Measurements from ENCODE around the gene RAB11FIP2. TPM values are rescaled to one million over a fixed set of nuclear protein-coding genes. Genes with fewer than 3 reads are reported as not detected.

Gene RAB11FIP2
- total RNA-seq, 1 donor from 2014 or later, result 13.1 TPM

- intact Hi-C loops (cut with micrococcal nuclease), result no loop called here
- H3K4me1 Mint-ChIP-seq (ENCODE audit: low read depth), result no peaks in the 10 kb centered on the region
- H3K4me3 Mint-ChIP-seq, result no peak overlapping the region
- no peaks in the 10 kb centered on the region for H3K9me3 Mint-ChIP-seq
- peaks cover 3% of the 10 kb centered on the region for H3K27me3 Mint-ChIP-seq (ENCODE audit: insufficient read depth)
- H3K36me3 Mint-ChIP-seq (ENCODE audit: low read depth), result no peaks in the 10 kb centered on the region
- DNase-seq (ENCODE audit: low spot score), result no peak
- H3K27ac Mint-ChIP-seq, result no peak overlapping the region
These were observed 79.5 kb downstream of the RAB11FIP2 start for GRCh38 chr10:117967149-117967650.

- no peaks in the 10 kb centered on the region for H3K9me3 Mint-ChIP-seq
- intact Hi-C loops (cut with micrococcal nuclease), result no loop called here
- no peaks in the 10 kb centered on the region for H3K4me1 Mint-ChIP-seq (ENCODE audit: low read depth)
- no peak for DNase-seq (ENCODE audit: low spot score)
- H3K27ac Mint-ChIP-seq, result no peak overlapping the region
- no peaks in the 10 kb centered on the region for H3K36me3 Mint-ChIP-seq (ENCODE audit: low read depth)
- H3K4me3 Mint-ChIP-seq, result no peak overlapping the region
- H3K27me3 Mint-ChIP-seq (ENCODE audit: insufficient read depth), result peaks cover 3% of the 10 kb centered on the region
These were observed 80.8 kb downstream of the RAB11FIP2 start for GRCh38 chr10:117965984-117966383.

- H3K27ac Mint-ChIP-seq, result no peak overlapping the region
- H3K9me3 Mint-ChIP-seq, result no peaks in the 10 kb centered on the region
- no peak for DNase-seq (ENCODE audit: low spot score)
- H3K4me1 Mint-ChIP-seq (ENCODE audit: low read depth), result no peaks in the 10 kb centered on the region
- H3K4me3 Mint-ChIP-seq, result no peak overlapping the region
- peaks cover 7% of the 10 kb centered on the region for H3K27me3 Mint-ChIP-seq (ENCODE audit: insufficient read depth)
- intact Hi-C loops (cut with micrococcal nuclease), result no loop called here
- H3K36me3 Mint-ChIP-seq (ENCODE audit: low read depth), result no peaks in the 10 kb centered on the region
These were observed 82.2 kb downstream of the RAB11FIP2 start for GRCh38 chr10:117964536-117964935.

- no peaks in the 10 kb centered on the region for H3K9me3 Mint-ChIP-seq
- no peaks in the 10 kb centered on the region for H3K36me3 Mint-ChIP-seq (ENCODE audit: low read depth)
- intact Hi-C loops (cut with micrococcal nuclease), result no loop called here
- DNase-seq (ENCODE audit: low spot score), result no peak
- no peaks in the 10 kb centered on the region for H3K4me1 Mint-ChIP-seq (ENCODE audit: low read depth)
- H3K27ac Mint-ChIP-seq, result no peak overlapping the region
- peaks cover 13% of the 10 kb centered on the region for H3K27me3 Mint-ChIP-seq (ENCODE audit: insufficient read depth)
- no peak overlapping the region for H3K4me3 Mint-ChIP-seq
These were observed 86.3 kb downstream of the RAB11FIP2 start for GRCh38 chr10:117960345-117960935.

GRCh38 chr10:117956972-117957371 is 89.8 kb downstream of the RAB11FIP2 start:
- no peak overlapping the region for H3K27ac Mint-ChIP-seq
- H3K4me3 Mint-ChIP-seq, result no peak overlapping the region
- H3K9me3 Mint-ChIP-seq, result no peaks in the 10 kb centered on the region
- intact Hi-C loops (cut with micrococcal nuclease), result no loop called here
- no peak for DNase-seq (ENCODE audit: low spot score)
- no peaks in the 10 kb centered on the region for H3K36me3 Mint-ChIP-seq (ENCODE audit: low read depth)
- H3K27me3 Mint-ChIP-seq (ENCODE audit: insufficient read depth), result peaks cover 15% of the 10 kb centered on the region
- H3K4me1 Mint-ChIP-seq (ENCODE audit: low read depth), result no peaks in the 10 kb centered on the region

- Mint-ChIP-seq H3K4me1 (ENCODE audit: low read depth) (no peaks in the 10 kb centered on the region), H3K4me3 (no peak overlapping the region), H3K9me3 (no peaks in the 10 kb centered on the region), H3K27ac (no peak overlapping the region), H3K36me3 (ENCODE audit: low read depth) (no peaks in the 10 kb centered on the region), H3K27me3 (ENCODE audit: insufficient read depth) (peaks cover 11% of the 10 kb centered on the region)
- intact Hi-C loops (cut with micrococcal nuclease), result no loop called here
- no peak for DNase-seq (ENCODE audit: low spot score)
These were observed 91.6 kb downstream of the RAB11FIP2 start for GRCh38 chr10:117955176-117955575.

Measured in activated T-helper 1 cell treated with anti-CD3 and anti-CD28 coated beads, Interleukin-12 subunit alpha, Interleukin-12 subunit beta, Interleukin-2, Interleukin-4 antibody, amounts not matched to agents 30 ng/mL and 10 ng/mL and 1 ng/mL, durations not matched to agents 14 hours and 24 hours and 36 hours (primary cell).